Gastrocnemius medialis (tissue), 4 donors: ENCODE data around the gene KRT8. TPM values are rescaled to one million over a fixed set of nuclear protein-coding genes. Genes with fewer than 3 reads are reported as not detected.

Experiments
- ATAC-seq, 2 donors: fragments of 150-250 bp; one replicate each; pipeline ENCODE4 v1.9.1; 2016
- DNase-seq, 2 donors: peaks; one replicate each; pipeline ENCODE4 v3.0.0-alpha.2; 2019
- H3K27ac ChIP-seq, 4 donors: fragments of 200-600 bp; sonication (generic); 1 replicate in 1 of 4; 2 replicates in 3 of 4; pipeline ENCODE4 v1.5.1; 2016 to 2018; ENCODE audit warnings: mild to moderate bottlenecking in 2 of 4, moderate library complexity in 1 of 4
- H3K27me3 ChIP-seq, 3 donors: fragments of 200-600 bp; sonication (generic) in 2 of 3; 1 replicate in 1 of 3; 2 replicates in 2 of 3; pipeline versions ENCODE4 v1.5.1 to v1.6.0; 2016 to 2019; ENCODE audit warnings: mild to moderate bottlenecking in 1 of 3, moderate library complexity in 1 of 3
- H3K36me3 ChIP-seq, 2 donors: fragments of 200-600 bp; sonication (generic) in 1 of 2; one replicate each; pipeline ENCODE4 v1.5.1; 2017 to 2018
- H3K4me1 ChIP-seq, 2 donors: fragments of 200-600 bp; sonication (generic) in 1 of 2; one replicate each; pipeline ENCODE4 v1.5.1; 2016 to 2017; ENCODE audit warnings: mild to moderate bottlenecking in 2 of 2
- H3K4me3 ChIP-seq, 4 donors: fragments of 200-600 bp; sonication (generic) in 3 of 4; 1 replicate in 1 of 4; 2 replicates in 3 of 4; pipeline ENCODE4 v1.5.1; 2016 to 2019; ENCODE audit warnings: mild to moderate bottlenecking in 2 of 4
- H3K9me3 ChIP-seq, 3 donors: fragments of 200-600 bp; sonication (generic) in 2 of 3; 1 replicate in 1 of 3; 2 replicates in 2 of 3; pipeline ENCODE4 v1.5.1; 2016 to 2019
- POLR2A ChIP-seq, 2 donors: fragments of 450-650 bp; IDR thresholded peaks; one replicate each; pipeline ENCODE4 v1.6.1; 2017; ENCODE audit warnings: antibody characterized with exemption in 2 of 2, mild to moderate bottlenecking in 2 of 2, moderate library complexity in 2 of 2
- in situ Hi-C, 4 donors: fragments of 200-750 bp; cut with MboI; loops; one replicate each; pipeline versions ENCODE4 v1.15.0 to v1.8.0; 2017; ENCODE audit warnings: low sequenced_read_pairs in 4 of 4
- intact Hi-C: fragments of 100-400 bp; cut with DNase I; formaldehyde crosslinking; loops from one replicate; pipeline ENCODE4 v1.15.1; 2023; ENCODE audit warnings: low total_unique reads
- total RNA-seq, 4 donors: library from RNA; depleted of rRNA; stranded (reverse); fragments of >200 nt; gene quantifications; one replicate each; pipeline versions ENCODE4 v1.1.0 to v1.2.3, GENCODE V29; 2016
- TF ChIP-seq, protein P1 (sequence below), 5 experiments: fragments of 450-650 bp in 3 of 5; fragments of 200-600 bp in 2 of 5; sonication (generic) in 2 of 5; IDR thresholded peaks in 4 of 5; conservative IDR thresholded peaks in 1 of 5; 1 replicate in 4 of 5; 2 replicates in 1 of 5; pipeline ENCODE4 v1.5.1; 2016 to 2019; ENCODE audit warnings: antibody characterized with exemption in 5 of 5, mild to moderate bottlenecking in 3 of 5, moderate library complexity in 3 of 5

Gene KRT8
- total RNA-seq, 4 donors from 2014 or later = 1.4 to 7.0 (median 3.1) TPM; not detected in 1

GRCh38 chr12:52918784-52919183, 13.9 kb upstream of the KRT8 start:
- TF ChIP-seq, protein P1, sequence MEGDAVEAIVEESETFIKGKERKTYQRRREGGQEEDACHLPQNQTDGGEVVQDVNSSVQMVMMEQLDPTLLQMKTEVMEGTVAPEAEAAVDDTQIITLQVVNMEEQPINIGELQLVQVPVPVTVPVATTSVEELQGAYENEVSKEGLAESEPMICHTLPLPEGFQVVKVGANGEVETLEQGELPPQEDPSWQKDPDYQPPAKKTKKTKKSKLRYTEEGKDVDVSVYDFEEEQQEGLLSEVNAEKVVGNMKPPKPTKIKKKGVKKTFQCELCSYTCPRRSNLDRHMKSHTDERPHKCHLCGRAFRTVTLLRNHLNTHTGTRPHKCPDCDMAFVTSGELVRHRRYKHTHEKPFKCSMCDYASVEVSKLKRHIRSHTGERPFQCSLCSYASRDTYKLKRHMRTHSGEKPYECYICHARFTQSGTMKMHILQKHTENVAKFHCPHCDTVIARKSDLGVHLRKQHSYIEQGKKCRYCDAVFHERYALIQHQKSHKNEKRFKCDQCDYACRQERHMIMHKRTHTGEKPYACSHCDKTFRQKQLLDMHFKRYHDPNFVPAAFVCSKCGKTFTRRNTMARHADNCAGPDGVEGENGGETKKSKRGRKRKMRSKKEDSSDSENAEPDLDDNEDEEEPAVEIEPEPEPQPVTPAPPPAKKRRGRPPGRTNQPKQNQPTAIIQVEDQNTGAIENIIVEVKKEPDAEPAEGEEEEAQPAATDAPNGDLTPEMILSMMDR (IDR thresholded peaks at IDR 0.05 in 4 of 5, conservative IDR thresholded peaks at IDR 0.05 in 1 of 5) = no peak
- TF ChIP-seq POLR2A (IDR thresholded peaks at IDR 0.05) = no peak
- intact Hi-C loops = no loop called here
- no peak for DNase-seq

GRCh38 chr12:52918351-52918750, 13.5 kb upstream of the KRT8 start:
- no peak overlapping the region for H3K4me3 ChIP-seq
- no peak for DNase-seq
- H3K36me3 ChIP-seq = no peaks in the 10 kb centered on the region
- ATAC-seq = no peak
- no peaks in the 10 kb centered on the region for H3K4me1 ChIP-seq
- no peak overlapping the region for H3K27ac ChIP-seq
- TF ChIP-seq, protein P1 (IDR thresholded peaks at IDR 0.05 in 4 of 5, conservative IDR thresholded peaks at IDR 0.05 in 1 of 5) = no peak
- TF ChIP-seq POLR2A (IDR thresholded peaks at IDR 0.05) = no peak
- intact Hi-C loops (no loop called here), in situ Hi-C loops (no loop called here)
- peaks cover 0 to 5% (median 0%) of the 10 kb centered on the region in 3 donors for H3K27me3 ChIP-seq
- H3K9me3 ChIP-seq = no peaks in the 10 kb centered on the region

More at GRCh38 chr12:52918784-52919183, 13.9 kb upstream of the KRT8 start:
- H3K4me1 ChIP-seq = no peaks in the 10 kb centered on the region
- H3K27me3 ChIP-seq = peaks cover 0 to 5% (median 0%) of the 10 kb centered on the region in 3 donors
- no peak overlapping the region for H3K27ac ChIP-seq
- no peaks in the 10 kb centered on the region for H3K36me3 ChIP-seq
- no peak overlapping the region for H3K4me3 ChIP-seq
- no peaks in the 10 kb centered on the region for H3K9me3 ChIP-seq
- no peak for ATAC-seq
- in situ Hi-C loops = no loop called here

DNA sequence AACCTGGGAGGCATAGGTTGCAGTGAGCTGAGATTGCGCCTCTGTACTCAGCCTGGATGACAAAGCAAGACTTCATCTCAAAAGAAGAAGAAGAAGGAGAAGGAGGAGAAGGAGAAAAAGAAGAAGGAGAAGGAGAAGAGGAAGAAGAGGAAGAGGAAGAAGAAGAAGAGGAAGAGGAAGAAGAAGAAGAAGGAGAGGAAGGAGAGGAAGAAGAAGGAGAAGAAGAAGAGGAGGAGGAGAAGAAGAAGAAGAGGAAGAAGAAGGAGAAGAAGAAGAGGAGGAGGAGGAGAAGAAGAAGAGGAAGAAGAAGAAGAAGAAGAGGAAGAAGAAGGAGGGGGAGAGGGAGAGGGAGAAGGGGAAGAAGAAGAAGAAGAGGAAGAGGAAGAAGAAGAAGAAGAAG, 12.9 kb upstream of the KRT8 start:
- Histone ChIP-seq H3K27me3 (peaks cover 0 to 5% (median 0%) of the 10 kb centered on the region in 3 donors), H3K4me1 (no peaks in the 10 kb centered on the region), H3K9me3 (no peaks in the 10 kb centered on the region), H3K4me3 (no peak overlapping the region), H3K36me3 (no peaks in the 10 kb centered on the region), H3K27ac (no peak overlapping the region)
- ATAC-seq = no peak
- no peak for TF ChIP-seq POLR2A (IDR thresholded peaks at IDR 0.05)
- TF ChIP-seq, protein P1 (IDR thresholded peaks at IDR 0.05 in 4 of 5, conservative IDR thresholded peaks at IDR 0.05 in 1 of 5) = no peak
- intact Hi-C loops = no loop called here
- no peak for DNase-seq
- in situ Hi-C loops = no loop called here

DNA sequence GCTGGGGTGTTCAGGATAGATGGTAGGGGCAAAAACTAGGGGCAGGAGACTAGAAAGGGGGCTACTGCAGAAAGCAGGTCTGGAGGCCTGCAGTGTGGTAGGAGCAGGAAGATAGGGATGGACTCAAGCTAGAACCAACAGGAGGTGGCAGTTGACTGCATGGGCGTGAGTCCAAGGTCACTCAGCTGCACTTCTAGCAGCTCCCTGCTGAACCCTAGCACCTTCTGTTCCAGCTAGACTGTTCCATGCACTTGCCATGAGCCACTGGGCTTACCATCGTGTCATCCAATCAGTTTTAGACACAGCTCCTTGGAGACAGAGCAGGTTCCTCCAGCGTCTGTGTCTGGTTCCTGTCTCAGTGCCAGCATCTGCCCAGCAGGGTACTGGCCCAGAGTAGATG, 11.3 kb upstream of the KRT8 start:
- no peak overlapping the region for H3K27ac ChIP-seq
- intact Hi-C loops = no loop called here

DNA sequence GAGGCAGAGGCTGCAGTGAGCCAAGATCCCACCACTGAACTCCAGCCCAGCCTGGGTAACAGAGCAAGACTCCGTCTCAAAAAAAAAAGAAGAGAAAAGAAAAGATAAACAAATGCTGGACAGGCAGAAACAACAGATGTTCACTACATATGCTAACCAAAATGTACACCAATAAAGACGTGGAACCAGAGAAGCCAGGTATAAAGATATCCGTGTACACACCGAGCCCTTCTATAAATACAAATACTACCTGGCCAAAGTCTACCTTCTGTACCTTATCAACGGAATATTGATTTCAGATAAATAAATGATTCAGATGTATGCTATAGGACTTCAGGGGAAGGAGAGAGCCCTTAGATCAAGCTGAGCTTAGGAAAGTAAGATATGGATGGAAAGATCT, 10.8 kb upstream of the KRT8 start:
- Histone ChIP-seq H3K36me3 (no peaks in the 10 kb centered on the region), H3K4me3 (no peak overlapping the region), H3K4me1 (no peaks in the 10 kb centered on the region), H3K27ac (no peak overlapping the region), H3K9me3 (no peaks in the 10 kb centered on the region), H3K27me3 (peaks cover 0 to 3% (median 0%) of the 10 kb centered on the region in 3 donors)
- intact Hi-C loops (no loop called here), in situ Hi-C loops (no loop called here)
- DNase-seq (no peak), ATAC-seq (no peak)
- no peak for TF ChIP-seq POLR2A (IDR thresholded peaks at IDR 0.05)
- TF ChIP-seq, protein P1 (IDR thresholded peaks at IDR 0.05 in 4 of 5, conservative IDR thresholded peaks at IDR 0.05 in 1 of 5) = no peak

More for the DNA sequence above, 11.3 kb upstream of the KRT8 start:
- Histone ChIP-seq H3K9me3 (no peaks in the 10 kb centered on the region), H3K36me3 (no peaks in the 10 kb centered on the region), H3K4me3 (no peak overlapping the region), H3K4me1 (no peaks in the 10 kb centered on the region), H3K27me3 (peaks cover 0 to 3% (median 0%) of the 10 kb centered on the region in 3 donors)
- no peak for ATAC-seq
- TF ChIP-seq POLR2A (IDR thresholded peaks at IDR 0.05) = no peak
- in situ Hi-C loops = no loop called here
- DNase-seq = no peak
